GM12878 (cell line): ENCODE results near the gene FAM47E. TPM values are rescaled to one million over a fixed set of nuclear protein-coding genes. Genes with fewer than 3 reads are reported as not detected.
A peak's percentile ranks its signal among the peaks of the same experiment; 100 is the strongest.

Experiments
- ATAC-seq: fragments of 200-7000 bp; cut with Tn5 transposase; 3 replicates; pipeline ENCODE4 v1.9.1; 2020; ENCODE audit warnings: mild to moderate bottlenecking, moderate library complexity
- BruUV-seq: library from RNA; stranded (reverse); fragments of 400-500 nt; replicated peaks from 2 replicates; lab custom pipeline; 2021; lab: Mats Ljungman, UMichigan
- CTCF ChIA-PET: fragments of 300-600 bp; sonication (Branson Sonifier 250); formaldehyde crosslinking; extraction: SDS; loops from one replicate; lab custom pipeline; 2021; ENCODE audit warnings: inconsistent platforms; lab: Yijun Ruan, JAX
- POLR2A ChIA-PET: fragments of 350-600 bp; formaldehyde crosslinking; extraction: SDS; loops from one replicate; lab custom pipeline; 2021; ENCODE audit warnings: inconsistent platforms; lab: Charles Lee
- RAD21 ChIA-PET: fragments of 300-600 bp; sonication (Branson Sonifier 250); formaldehyde crosslinking; loops from one replicate; lab custom pipeline; 2023; ENCODE audit warnings: antibody characterized with exemption; ENCODE audit not compliant: unreplicated experiment; lab: Charles Lee
- SMC1A ChIA-PET: fragments of 300-600 bp; sonication (Branson Sonifier 250); formaldehyde crosslinking; loops from one replicate; lab custom pipeline; 2023; ENCODE audit not compliant: unreplicated experiment, uncharacterized antibody; lab: Charles Lee
- DNase-seq: peaks from one replicate; pipeline ENCODE4 v3.0.0-alpha.2; 2011; ENCODE audit warnings: low read depth, low spot score
- FAIRE-seq: peaks from 3 replicates; lab custom pipeline; 2011; peaks lifted over from hg19 to GRCh38; lab: Jason Lieb, UNC
- H2AFZ ChIP-seq: 2 replicates; pipeline ENCODE4 v1.6.0; 2011; ENCODE audit warnings: low read depth, low read length, control low read depth; ENCODE audit not compliant: control insufficient read depth
- H3K27ac ChIP-seq: 2 replicates; pipeline ENCODE4 v1.5.1; 2011; ENCODE audit warnings: control low read depth; ENCODE audit not compliant: control insufficient read depth, insufficient read depth
- H3K27me3 ChIP-seq, 2 experiments: replicated peaks in 1 of 2; 2 replicates each; pipeline versions ENCODE4 v1.6.0 to v1.6.1; 2011; ENCODE audit warnings: low read length in 1 of 2; ENCODE audit not compliant: control insufficient read depth in 2 of 2, insufficient read depth in 2 of 2
- H3K36me3 ChIP-seq, 2 experiments: 2 replicates each; pipeline ENCODE4 v1.5.1; 2011; ENCODE audit warnings: low read length in 1 of 2; ENCODE audit not compliant: control insufficient read depth in 2 of 2, insufficient read depth in 2 of 2
- H3K4me1 ChIP-seq: 2 replicates; pipeline ENCODE4 v1.6.1; 2011; ENCODE audit warnings: mild to moderate bottlenecking, low read length, moderate library complexity, mixed read lengths; ENCODE audit not compliant: control insufficient read depth, insufficient read depth
- H3K4me2 ChIP-seq: 2 replicates; pipeline ENCODE4 v1.6.0; 2011; ENCODE audit warnings: control low read depth; ENCODE audit not compliant: control insufficient read depth, insufficient read depth
- H3K4me3 ChIP-seq: fragments of 200-600 bp; sonication (generic); 2 replicates; pipeline ENCODE4 v1.5.1; 2016
- H3K79me2 ChIP-seq: 2 replicates; pipeline ENCODE4 v1.6.0; 2011; ENCODE audit warnings: low read length; ENCODE audit not compliant: control insufficient read depth, insufficient read depth
- H3K9ac ChIP-seq: 2 replicates; pipeline ENCODE4 v1.8.0; 2011; ENCODE audit warnings: low read length, control low read depth, mixed read lengths; ENCODE audit not compliant: control insufficient read depth, insufficient read depth
- H3K9me3 ChIP-seq: replicated peaks from 3 replicates; pipeline ENCODE4 v1.5.1; 2011; ENCODE audit warnings: mild to moderate bottlenecking, low read length; ENCODE audit not compliant: control insufficient read depth, insufficient read depth
- H4K20me1 ChIP-seq: 2 replicates; pipeline ENCODE4 v1.6.0; 2011; ENCODE audit not compliant: control insufficient read depth, insufficient read depth
- BACH1 ChIP-seq: fragments of 450-650 bp; IDR thresholded peaks from 2 replicates; pipeline ENCODE4 v1.6.1; 2017; ENCODE audit warnings: mild to moderate bottlenecking, borderline replicate concordance
- BCL3 ChIP-seq: IDR thresholded peaks from 2 replicates; pipeline ENCODE4 v1.6.1; 2011; ENCODE audit warnings: borderline replicate concordance, low read depth, mild to moderate bottlenecking, moderate library complexity, low read length; ENCODE audit not compliant: insufficient read depth, poor library complexity, severe bottlenecking
- BHLHE40 ChIP-seq, 2 experiments: fragments of 450-650 bp in 1 of 2; IDR thresholded peaks; 2 replicates each; pipeline ENCODE4 v1.6.1; 2011 to 2017; ENCODE audit warnings: low read depth in 2 of 2, borderline replicate concordance in 1 of 2, improper control_type of control experiment in 1 of 2, low read length in 1 of 2, mild to moderate bottlenecking in 1 of 2
- EZH2 ChIP-seq: IDR thresholded peaks from 2 replicates; pipeline ENCODE4 v1.6.1; 2012; ENCODE audit warnings: low read depth, mild to moderate bottlenecking, control low read depth, inconsistent platforms, low read length, borderline replicate concordance; ENCODE audit not compliant: control insufficient read depth
- IKZF1 ChIP-seq: fragments of 450-650 bp; conservative IDR thresholded peaks from 2 replicates; pipeline ENCODE4 v1.6.1; 2017; ENCODE audit warnings: antibody characterized with exemption, mild to moderate bottlenecking
- MTA3 ChIP-seq: IDR thresholded peaks from 2 replicates; pipeline ENCODE4 v1.6.1; 2012; ENCODE audit warnings: low read length, inconsistent platforms, borderline replicate concordance
- NR2F1 ChIP-seq: fragments of 450-650 bp; conservative IDR thresholded peaks from 2 replicates; pipeline ENCODE4 v1.6.1; 2017; ENCODE audit warnings: mild to moderate bottlenecking
- WGBS: methylation state at CpG from one replicate; pipeline ENCODE4 v1.1.6; 2016; ENCODE audit warnings: low lambda C conversion rate; ENCODE audit not compliant: insufficient replicate concordance, insufficient coverage; ENCODE audit errors: missing lambda C conversion rate; 5-methylcytosine and 5-hydroxymethylcytosine counted together
- in situ Hi-C: fragments of 300-500 bp; cut with MboI; formaldehyde crosslinking; loops from 9 replicates; pipeline ENCODE4 v1.14.3; 2018; ENCODE audit warnings: mixed read lengths
- intact Hi-C: fragments of 100-400 bp; cut with micrococcal nuclease; formaldehyde crosslinking; loops from one replicate; pipeline ENCODE4 v1.14.2; 2022; ENCODE audit not compliant: unreplicated experiment
- polyA plus RNA-seq, 11 experiments: library from polyadenylated mRNA; depleted of rRNA in 4 of 11; unstranded in 6 of 11; stranded (reverse) in 5 of 11; fragments of >200 nt; fragmentation: Nextera tagmentation in 4 of 11; fragmentation: Illumina TruSeq in 1 of 11; extraction: Ambion mirVana in 4 of 11; extraction: Trizol in 1 of 11; gene quantifications; 1 replicate in 1 of 11; 2 replicates in 10 of 11; pipeline versions ENCODE4 v1.2.1 to v1.2.3, GENCODE V29; 2011 to 2016; ENCODE audit warnings: inconsistent platforms in 2 of 11, missing spikeins in 2 of 11, low read depth in 1 of 11
- total RNA-seq, 4 experiments: library from RNA; depleted of rRNA in 3 of 4; stranded (reverse); fragments of >200 nt in 3 of 4; fragmentation: Illumina TruSeq in 1 of 4; extraction: Trizol in 1 of 4; gene quantifications; 2 replicates each; pipeline versions ENCODE4 v1.2.1 to v1.2.3, GENCODE V29; 2013 to 2021
- TF ChIP-seq, protein P1 (sequence below): fragments of 150-350 bp; IDR thresholded peaks from 2 replicates; pipeline ENCODE4 v1.6.1; 2016; ENCODE audit warnings: low read depth, low read length
- TF ChIP-seq, protein P2 (sequence below): IDR thresholded peaks from 2 replicates; pipeline ENCODE4 v1.6.1; 2011; ENCODE audit warnings: low read depth, mild to moderate bottlenecking, low read length, moderate library complexity, borderline replicate concordance; ENCODE audit errors: extremely low read depth

The FAM47E gene
- total and polyA plus RNA-seq, 10 of the 15 experiments (the other 5 are each of a cell fraction or from before 2014, with no cell fraction given): 0.03 TPM; not detected in 9

GRCh38 chr4:76209881-76210280 lies 41.6 kb upstream of the FAM47E start:
- Histone ChIP-seq H3K9me3 (no peaks in the 10 kb centered on the region), H2AFZ (no peak overlapping the region), H3K4me3 (no peak overlapping the region), H3K79me2 (peaks cover 5% of the 10 kb centered on the region), H4K20me1 (no peaks in the 10 kb centered on the region), H3K4me2 (peak overlapping the region; percentile 88), H3K4me1 (peaks cover 26% of the 10 kb centered on the region), H3K27me3 (no peaks in the 10 kb centered on the region), H3K9ac (no peak overlapping the region), H3K27ac (no peak overlapping the region), H3K36me3 (no peaks in the 10 kb centered on the region)
- ChIA-PET POLR2A (interaction anchor here (1.0 kb wide), 1 partner anchor 12 kb away, joined by 3 read pairs; no protein-coding TSS in a partner anchor), RAD21 (interaction anchor here (1.7 to 4.7 kb wide), 2 partner anchors 10 to 12 kb away, joined by 6 to 22 read pairs; no protein-coding TSS in a partner anchor), SMC1A (interaction anchor here (3.9 to 4.5 kb wide), 2 partner anchors 11 to 30 kb away, joined by 25 to 54 read pairs; no protein-coding TSS in a partner anchor), CTCF (interaction anchor here (1.0 to 6.0 kb wide), 5 partner anchors 11 to 215 kb away, joined by 3 to 38 read pairs (median 4); no protein-coding TSS in a partner anchor)
- 88% methylated on average over 4 of the region's 4 CpGs for WGBS
- no TSS peak for BruUV-seq
- ATAC-seq: no peak
- DNase-seq: no peak
- TF ChIP-seq BHLHE40 (IDR thresholded peaks at IDR 0.05; ENCODE audit: borderline replicate concordance in 1 of 2, low read depth in 2 of 2, low read length in 1 of 2) (no peak), EZH2 (no peak), IKZF1 (0 out of 2 replicates have a peak, but pooled peaks have one; percentile 21), BCL3 (no peak), NR2F1 (0 out of 2 replicates have a peak, but pooled peaks have one; percentile 23), BACH1 (no peak), MTA3 (no peak)
- TF ChIP-seq, protein P1, sequence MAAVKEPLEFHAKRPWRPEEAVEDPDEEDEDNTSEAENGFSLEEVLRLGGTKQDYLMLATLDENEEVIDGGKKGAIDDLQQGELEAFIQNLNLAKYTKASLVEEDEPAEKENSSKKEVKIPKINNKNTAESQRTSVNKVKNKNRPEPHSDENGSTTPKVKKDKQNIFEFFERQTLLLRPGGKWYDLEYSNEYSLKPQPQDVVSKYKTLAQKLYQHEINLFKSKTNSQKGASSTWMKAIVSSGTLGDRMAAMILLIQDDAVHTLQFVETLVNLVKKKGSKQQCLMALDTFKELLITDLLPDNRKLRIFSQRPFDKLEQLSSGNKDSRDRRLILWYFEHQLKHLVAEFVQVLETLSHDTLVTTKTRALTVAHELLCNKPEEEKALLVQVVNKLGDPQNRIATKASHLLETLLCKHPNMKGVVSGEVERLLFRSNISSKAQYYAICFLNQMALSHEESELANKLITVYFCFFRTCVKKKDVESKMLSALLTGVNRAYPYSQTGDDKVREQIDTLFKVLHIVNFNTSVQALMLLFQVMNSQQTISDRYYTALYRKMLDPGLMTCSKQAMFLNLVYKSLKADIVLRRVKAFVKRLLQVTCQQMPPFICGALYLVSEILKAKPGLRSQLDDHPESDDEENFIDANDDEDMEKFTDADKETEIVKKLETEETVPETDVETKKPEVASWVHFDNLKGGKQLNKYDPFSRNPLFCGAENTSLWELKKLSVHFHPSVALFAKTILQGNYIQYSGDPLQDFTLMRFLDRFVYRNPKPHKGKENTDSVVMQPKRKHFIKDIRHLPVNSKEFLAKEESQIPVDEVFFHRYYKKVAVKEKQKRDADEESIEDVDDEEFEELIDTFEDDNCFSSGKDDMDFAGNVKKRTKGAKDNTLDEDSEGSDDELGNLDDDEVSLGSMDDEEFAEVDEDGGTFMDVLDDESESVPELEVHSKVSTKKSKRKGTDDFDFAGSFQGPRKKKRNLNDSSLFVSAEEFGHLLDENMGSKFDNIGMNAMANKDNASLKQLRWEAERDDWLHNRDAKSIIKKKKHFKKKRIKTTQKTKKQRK: no peak
- TF ChIP-seq, protein P2, sequence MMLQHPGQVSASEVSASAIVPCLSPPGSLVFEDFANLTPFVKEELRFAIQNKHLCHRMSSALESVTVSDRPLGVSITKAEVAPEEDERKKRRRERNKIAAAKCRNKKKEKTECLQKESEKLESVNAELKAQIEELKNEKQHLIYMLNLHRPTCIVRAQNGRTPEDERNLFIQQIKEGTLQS: no peak
- in situ Hi-C loops: no loop called here
- intact Hi-C loops: no loop called here
- FAIRE-seq: peak; percentile 76
